Measurements from ENCODE around the gene CSNK1D.

GRCh38 chr17:82240506-82241182 is 32.9 kb downstream of the CSNK1D start:
- TF ChIP-seq, protein P1, sequence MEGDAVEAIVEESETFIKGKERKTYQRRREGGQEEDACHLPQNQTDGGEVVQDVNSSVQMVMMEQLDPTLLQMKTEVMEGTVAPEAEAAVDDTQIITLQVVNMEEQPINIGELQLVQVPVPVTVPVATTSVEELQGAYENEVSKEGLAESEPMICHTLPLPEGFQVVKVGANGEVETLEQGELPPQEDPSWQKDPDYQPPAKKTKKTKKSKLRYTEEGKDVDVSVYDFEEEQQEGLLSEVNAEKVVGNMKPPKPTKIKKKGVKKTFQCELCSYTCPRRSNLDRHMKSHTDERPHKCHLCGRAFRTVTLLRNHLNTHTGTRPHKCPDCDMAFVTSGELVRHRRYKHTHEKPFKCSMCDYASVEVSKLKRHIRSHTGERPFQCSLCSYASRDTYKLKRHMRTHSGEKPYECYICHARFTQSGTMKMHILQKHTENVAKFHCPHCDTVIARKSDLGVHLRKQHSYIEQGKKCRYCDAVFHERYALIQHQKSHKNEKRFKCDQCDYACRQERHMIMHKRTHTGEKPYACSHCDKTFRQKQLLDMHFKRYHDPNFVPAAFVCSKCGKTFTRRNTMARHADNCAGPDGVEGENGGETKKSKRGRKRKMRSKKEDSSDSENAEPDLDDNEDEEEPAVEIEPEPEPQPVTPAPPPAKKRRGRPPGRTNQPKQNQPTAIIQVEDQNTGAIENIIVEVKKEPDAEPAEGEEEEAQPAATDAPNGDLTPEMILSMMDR (IDR thresholded peaks at IDR 0.05), result no peak
- no peak for TF ChIP-seq POLR2A (IDR thresholded peaks at IDR 0.05)
- TF ChIP-seq EP300 (IDR thresholded peaks at IDR 0.05), result no peak
- no peak for TF ChIP-seq POLR2AphosphoS5 (IDR thresholded peaks at IDR 0.05)

Data from suprapubic skin (tissue), 4 donors.